ENCODE measurements around the gene ZNF675. TPM values are rescaled to one million over a fixed set of nuclear protein-coding genes. Genes with fewer than 3 reads are reported as not detected.
"Not testable (repeated sequence)": the region's sequence is repeated elsewhere in the genome, so short reads cannot be mapped to it uniquely, and the experiment has no call there.

The ZNF675 gene
- total and polyA plus RNA-seq, 4 donors: 0.69 to 7.2 (median 2.1) TPM

DNA sequence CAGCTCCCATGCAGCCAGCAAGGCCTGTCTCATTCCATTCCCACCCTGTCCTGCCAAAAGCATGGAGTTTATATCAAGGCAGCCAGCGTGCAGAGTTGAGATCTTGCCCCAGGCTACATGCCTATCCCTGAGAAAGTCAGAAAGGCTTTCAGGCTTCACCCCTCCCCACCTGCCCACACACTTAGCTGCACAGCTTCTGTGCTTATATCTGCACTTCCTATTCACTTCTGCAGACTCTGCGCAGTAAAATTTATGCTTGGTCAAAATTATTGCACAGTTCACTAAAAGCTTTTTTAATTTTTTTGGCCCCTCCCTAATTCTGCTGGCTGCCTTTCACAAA is 12.5 kb upstream of the ZNF675 start:
- Histone ChIP-seq H3K4me1 (ENCODE audit: control insufficient read depth in 4 of 4, insufficient read depth in 4 of 4, low read length in 3 of 4) (no peaks in the 10 kb centered on the region), H3K9me3 (ENCODE audit: control insufficient read depth in 4 of 4, low read length in 3 of 4) (peaks cover 0 to 3% (median 2%) of the 10 kb centered on the region in 4 donors), H3K27ac (ENCODE audit: low read depth in 1 of 2, low read length in 2 of 2) (no peak overlapping the region), H3K9ac (ENCODE audit: low read depth in 1 of 2, low read length in 2 of 2) (no peak overlapping the region), H3K4me3 (ENCODE audit: low read depth in 1 of 3, low read length in 3 of 3) (no peak overlapping the region), H3K27me3 (ENCODE audit: control insufficient read depth in 4 of 4, insufficient read depth in 4 of 4, low read length in 3 of 4) (no peaks in the 10 kb centered on the region), H3K36me3 (ENCODE audit: control insufficient read depth in 4 of 4, insufficient read depth in 3 of 4, low read depth in 1 of 4, low read length in 3 of 4) (no peaks in the 10 kb centered on the region)
- DNase-seq (ENCODE audit: low spot score): no peak
- no peak for TF ChIP-seq NR2F2 (IDR thresholded peaks at IDR 0.05)
- no peak for TF ChIP-seq HNF4A (conservative IDR thresholded peaks at IDR 0.05)
- TF ChIP-seq FOXA2 (IDR thresholded peaks at IDR 0.05): no peak
- TF ChIP-seq, protein P1, sequence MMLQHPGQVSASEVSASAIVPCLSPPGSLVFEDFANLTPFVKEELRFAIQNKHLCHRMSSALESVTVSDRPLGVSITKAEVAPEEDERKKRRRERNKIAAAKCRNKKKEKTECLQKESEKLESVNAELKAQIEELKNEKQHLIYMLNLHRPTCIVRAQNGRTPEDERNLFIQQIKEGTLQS (IDR thresholded peaks at IDR 0.05): no peak
- TF ChIP-seq, protein P2, sequence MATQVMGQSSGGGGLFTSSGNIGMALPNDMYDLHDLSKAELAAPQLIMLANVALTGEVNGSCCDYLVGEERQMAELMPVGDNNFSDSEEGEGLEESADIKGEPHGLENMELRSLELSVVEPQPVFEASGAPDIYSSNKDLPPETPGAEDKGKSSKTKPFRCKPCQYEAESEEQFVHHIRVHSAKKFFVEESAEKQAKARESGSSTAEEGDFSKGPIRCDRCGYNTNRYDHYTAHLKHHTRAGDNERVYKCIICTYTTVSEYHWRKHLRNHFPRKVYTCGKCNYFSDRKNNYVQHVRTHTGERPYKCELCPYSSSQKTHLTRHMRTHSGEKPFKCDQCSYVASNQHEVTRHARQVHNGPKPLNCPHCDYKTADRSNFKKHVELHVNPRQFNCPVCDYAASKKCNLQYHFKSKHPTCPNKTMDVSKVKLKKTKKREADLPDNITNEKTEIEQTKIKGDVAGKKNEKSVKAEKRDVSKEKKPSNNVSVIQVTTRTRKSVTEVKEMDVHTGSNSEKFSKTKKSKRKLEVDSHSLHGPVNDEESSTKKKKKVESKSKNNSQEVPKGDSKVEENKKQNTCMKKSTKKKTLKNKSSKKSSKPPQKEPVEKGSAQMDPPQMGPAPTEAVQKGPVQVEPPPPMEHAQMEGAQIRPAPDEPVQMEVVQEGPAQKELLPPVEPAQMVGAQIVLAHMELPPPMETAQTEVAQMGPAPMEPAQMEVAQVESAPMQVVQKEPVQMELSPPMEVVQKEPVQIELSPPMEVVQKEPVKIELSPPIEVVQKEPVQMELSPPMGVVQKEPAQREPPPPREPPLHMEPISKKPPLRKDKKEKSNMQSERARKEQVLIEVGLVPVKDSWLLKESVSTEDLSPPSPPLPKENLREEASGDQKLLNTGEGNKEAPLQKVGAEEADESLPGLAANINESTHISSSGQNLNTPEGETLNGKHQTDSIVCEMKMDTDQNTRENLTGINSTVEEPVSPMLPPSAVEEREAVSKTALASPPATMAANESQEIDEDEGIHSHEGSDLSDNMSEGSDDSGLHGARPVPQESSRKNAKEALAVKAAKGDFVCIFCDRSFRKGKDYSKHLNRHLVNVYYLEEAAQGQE (IDR thresholded peaks at IDR 0.05): no peak
- no peak for TF ChIP-seq RAD21 (IDR thresholded peaks at IDR 0.05)
- TF ChIP-seq SP1 (IDR thresholded peaks at IDR 0.05): no peak
- no peak for TF ChIP-seq RXRA (IDR thresholded peaks at IDR 0.05)
- TF ChIP-seq, protein P3, sequence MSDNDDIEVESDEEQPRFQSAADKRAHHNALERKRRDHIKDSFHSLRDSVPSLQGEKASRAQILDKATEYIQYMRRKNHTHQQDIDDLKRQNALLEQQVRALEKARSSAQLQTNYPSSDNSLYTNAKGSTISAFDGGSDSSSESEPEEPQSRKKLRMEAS (IDR thresholded peaks at IDR 0.05): no peak
- TF ChIP-seq GABPA (IDR thresholded peaks at IDR 0.05 in 1 of 2, conservative IDR thresholded peaks at IDR 0.05 in 1 of 2): no peak
- no peak for TF ChIP-seq YY1 (IDR thresholded peaks at IDR 0.05)
- TF ChIP-seq HNF4G (IDR thresholded peaks at IDR 0.05): no peak
- no peak for TF ChIP-seq JUND (IDR thresholded peaks at IDR 0.05)
- WGBS: 75% methylated on average over 2 of the region's 2 CpGs

DNA sequence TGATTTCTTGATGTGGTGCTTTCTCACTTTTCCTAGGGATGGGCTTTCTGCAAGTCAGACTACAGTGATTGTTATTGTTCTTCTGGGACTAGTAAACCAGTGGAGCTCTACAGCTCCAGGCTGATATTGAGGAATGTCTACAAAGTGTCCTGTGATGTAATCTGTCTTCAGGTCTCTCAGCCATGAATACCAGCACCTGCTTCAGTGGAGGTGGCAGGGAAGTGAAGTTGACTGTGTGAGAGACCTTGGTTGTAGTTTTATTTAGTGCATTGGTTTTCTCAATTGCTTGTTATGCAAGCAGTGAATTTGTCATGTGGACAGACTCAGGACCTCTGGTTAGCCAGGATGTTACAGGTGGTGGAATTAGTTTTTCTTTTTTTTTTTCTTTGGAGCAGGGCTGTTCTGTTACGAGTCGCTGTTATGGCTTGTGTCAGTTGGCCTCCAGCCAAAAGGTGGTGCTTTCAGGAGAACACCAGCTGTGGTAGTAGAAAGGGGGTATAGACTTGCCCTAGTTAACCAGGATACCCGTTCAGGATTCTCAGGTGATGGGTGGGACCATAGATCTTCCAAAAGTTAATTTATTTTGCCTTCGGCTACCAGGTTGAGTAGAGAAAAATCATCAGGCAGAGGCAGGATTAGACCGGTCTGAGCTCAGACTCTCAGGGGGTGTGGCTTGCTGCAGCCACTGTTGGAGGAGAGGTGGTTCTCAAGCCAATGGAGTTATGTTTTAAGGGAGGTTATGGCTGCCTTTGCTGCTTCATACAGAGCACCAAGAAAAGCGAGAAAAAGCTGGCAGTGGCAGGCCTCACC is 11.9 kb upstream of the ZNF675 start:
- no peaks in the 10 kb centered on the region for H3K27me3 ChIP-seq (ENCODE audit: control insufficient read depth in 4 of 4, insufficient read depth in 4 of 4, low read length in 3 of 4)
- H3K36me3 ChIP-seq (ENCODE audit: control insufficient read depth in 4 of 4, insufficient read depth in 3 of 4, low read depth in 1 of 4, low read length in 3 of 4): no peaks in the 10 kb centered on the region
- no peak overlapping the region for H3K9ac ChIP-seq (ENCODE audit: low read depth in 1 of 2, low read length in 2 of 2)
- no peak for DNase-seq (ENCODE audit: low spot score)
- TF ChIP-seq, protein P2 (IDR thresholded peaks at IDR 0.05): no peak
- TF ChIP-seq, protein P4, sequence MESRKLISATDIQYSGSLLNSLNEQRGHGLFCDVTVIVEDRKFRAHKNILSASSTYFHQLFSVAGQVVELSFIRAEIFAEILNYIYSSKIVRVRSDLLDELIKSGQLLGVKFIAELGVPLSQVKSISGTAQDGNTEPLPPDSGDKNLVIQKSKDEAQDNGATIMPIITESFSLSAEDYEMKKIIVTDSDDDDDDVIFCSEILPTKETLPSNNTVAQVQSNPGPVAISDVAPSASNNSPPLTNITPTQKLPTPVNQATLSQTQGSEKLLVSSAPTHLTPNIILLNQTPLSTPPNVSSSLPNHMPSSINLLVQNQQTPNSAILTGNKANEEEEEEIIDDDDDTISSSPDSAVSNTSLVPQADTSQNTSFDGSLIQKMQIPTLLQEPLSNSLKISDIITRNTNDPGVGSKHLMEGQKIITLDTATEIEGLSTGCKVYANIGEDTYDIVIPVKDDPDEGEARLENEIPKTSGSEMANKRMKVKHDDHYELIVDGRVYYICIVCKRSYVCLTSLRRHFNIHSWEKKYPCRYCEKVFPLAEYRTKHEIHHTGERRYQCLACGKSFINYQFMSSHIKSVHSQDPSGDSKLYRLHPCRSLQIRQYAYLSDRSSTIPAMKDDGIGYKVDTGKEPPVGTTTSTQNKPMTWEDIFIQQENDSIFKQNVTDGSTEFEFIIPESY (IDR thresholded peaks at IDR 0.05): no peak
- TF ChIP-seq NR2F2 (IDR thresholded peaks at IDR 0.05): no peak
- no peak for TF ChIP-seq SP1 (IDR thresholded peaks at IDR 0.05)
- no peak for TF ChIP-seq EGR1 (IDR thresholded peaks at IDR 0.05; ENCODE audit: low read depth in 2 of 2)
- TF ChIP-seq FOXA2 (IDR thresholded peaks at IDR 0.05): no peak
- TF ChIP-seq, protein P1 (IDR thresholded peaks at IDR 0.05): no peak
- TF ChIP-seq, protein P3 (IDR thresholded peaks at IDR 0.05): no peak
- TF ChIP-seq YY1 (IDR thresholded peaks at IDR 0.05): no peak
- no peaks in the 10 kb centered on the region for H3K4me1 ChIP-seq (ENCODE audit: control insufficient read depth in 4 of 4, insufficient read depth in 4 of 4, low read length in 3 of 4)
- WGBS: 81% methylated on average over 6 of the region's 6 CpGs
- no peak overlapping the region for H3K4me3 ChIP-seq (ENCODE audit: low read depth in 1 of 3, low read length in 3 of 3)
- peaks cover 0 to 3% (median 2%) of the 10 kb centered on the region in 4 donors for H3K9me3 ChIP-seq (ENCODE audit: control insufficient read depth in 4 of 4, low read length in 3 of 4)
- H3K27ac ChIP-seq (ENCODE audit: low read depth in 1 of 2, low read length in 2 of 2): no peak overlapping the region

DNA sequence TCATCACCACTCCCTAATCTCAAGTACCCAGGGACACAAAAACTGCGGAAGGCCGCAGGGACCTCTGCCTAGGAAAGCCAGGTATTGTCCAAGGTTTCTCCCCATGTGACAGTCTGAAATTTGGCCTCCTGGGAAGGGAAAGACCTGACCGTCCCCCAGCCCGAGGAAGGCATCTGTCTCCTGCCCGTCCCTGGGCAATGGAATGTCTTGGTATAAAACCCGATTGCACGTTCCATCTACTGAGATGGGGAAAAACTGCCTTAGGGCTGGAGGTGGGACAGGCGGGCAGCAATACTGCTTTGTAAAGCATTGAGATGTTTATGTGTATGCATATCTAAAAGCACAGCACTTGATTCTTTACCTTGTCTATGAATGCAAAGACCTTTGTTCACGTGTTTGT is 5.9 kb upstream of the ZNF675 start:
- not testable (repeated sequence) for H3K36me3 ChIP-seq (ENCODE audit: control insufficient read depth in 4 of 4, insufficient read depth in 3 of 4, low read depth in 1 of 4, low read length in 3 of 4); DNase-seq (ENCODE audit: low spot score); H3K4me3 ChIP-seq (ENCODE audit: low read depth in 1 of 3, low read length in 3 of 3); H3K27ac ChIP-seq (ENCODE audit: low read depth in 1 of 2, low read length in 2 of 2); H3K27me3 ChIP-seq (ENCODE audit: control insufficient read depth in 4 of 4, insufficient read depth in 4 of 4, low read length in 3 of 4); H3K9ac ChIP-seq (ENCODE audit: low read depth in 1 of 2, low read length in 2 of 2); H3K4me1 ChIP-seq (ENCODE audit: control insufficient read depth in 4 of 4, insufficient read depth in 4 of 4, low read length in 3 of 4); H3K9me3 ChIP-seq (ENCODE audit: control insufficient read depth in 4 of 4, low read length in 3 of 4)
- WGBS: 72% methylated on average over 7 of the region's 9 CpGs

Data from liver (tissue), 9 donors.